Right renal pelvis (tissue), 4 donors: ENCODE results near the gene LIPH. TPM values are rescaled to one million over a fixed set of nuclear protein-coding genes. Genes with fewer than 3 reads are reported as not detected.

ENCODE experiments used
- DNase-seq, 4 donors: peaks; one replicate each; pipeline ENCODE4 v3.0.0-alpha.2; 2013; ENCODE audit warnings: low read depth in 4 of 4, low spot score in 3 of 4, missing footprints in 1 of 4
- polyA plus RNA-seq, 4 donors: library from polyadenylated mRNA; unstranded; fragments of 120-200 nt; gene quantifications; one replicate each; pipeline ENCODE4 v1.2.1, GENCODE V29; 2013; ENCODE audit not compliant: insufficient read length in 4 of 4

Gene LIPH
- polyA plus RNA-seq, 4 donors = 1.0 to 1.8 (median 1.4) TPM

- DNase-seq = no peak
These were observed 3.3 kb downstream of the LIPH start for GRCh38 chr3:185549122-185549521.

DNA sequence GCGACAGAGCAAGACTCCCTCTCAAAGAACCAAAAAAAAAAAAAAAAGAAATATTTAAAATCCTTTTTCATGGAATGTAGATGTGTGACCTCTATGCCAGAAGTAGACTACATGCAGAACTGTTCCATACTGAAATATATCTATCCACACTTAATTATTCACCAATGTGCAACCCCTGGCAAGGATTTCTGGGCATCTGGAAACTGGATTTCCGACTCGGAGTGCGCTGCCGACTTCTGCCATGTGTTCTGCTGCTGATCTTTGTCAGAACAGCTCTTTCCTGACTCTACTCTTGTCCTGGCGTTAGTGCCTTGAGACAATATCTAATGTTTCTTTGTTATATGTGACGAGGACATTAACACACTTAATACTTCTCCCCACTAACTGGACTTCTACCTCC, 11.7 kb downstream of the LIPH start:
- DNase-seq = no peak

DNA sequence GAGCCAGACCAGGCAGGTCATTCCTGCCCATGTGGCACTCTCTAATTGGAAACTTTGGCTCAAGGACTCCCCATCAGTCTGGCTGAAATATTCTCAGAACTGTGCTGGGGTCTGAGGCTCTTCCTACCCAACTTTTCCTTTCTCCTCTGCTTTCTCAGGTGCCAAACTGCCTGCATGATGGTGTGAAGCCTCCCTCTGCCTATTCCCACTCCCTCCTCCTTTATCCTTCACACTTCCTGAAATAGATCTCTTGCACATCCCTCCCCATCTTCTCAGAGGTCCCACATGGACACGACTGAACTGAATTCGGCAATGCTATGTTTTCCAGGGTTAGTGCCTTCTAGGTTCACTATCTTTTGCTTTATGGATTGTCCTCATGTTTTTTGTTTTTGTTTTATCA, 12.5 kb downstream of the LIPH start:
- no peak for DNase-seq

DNA sequence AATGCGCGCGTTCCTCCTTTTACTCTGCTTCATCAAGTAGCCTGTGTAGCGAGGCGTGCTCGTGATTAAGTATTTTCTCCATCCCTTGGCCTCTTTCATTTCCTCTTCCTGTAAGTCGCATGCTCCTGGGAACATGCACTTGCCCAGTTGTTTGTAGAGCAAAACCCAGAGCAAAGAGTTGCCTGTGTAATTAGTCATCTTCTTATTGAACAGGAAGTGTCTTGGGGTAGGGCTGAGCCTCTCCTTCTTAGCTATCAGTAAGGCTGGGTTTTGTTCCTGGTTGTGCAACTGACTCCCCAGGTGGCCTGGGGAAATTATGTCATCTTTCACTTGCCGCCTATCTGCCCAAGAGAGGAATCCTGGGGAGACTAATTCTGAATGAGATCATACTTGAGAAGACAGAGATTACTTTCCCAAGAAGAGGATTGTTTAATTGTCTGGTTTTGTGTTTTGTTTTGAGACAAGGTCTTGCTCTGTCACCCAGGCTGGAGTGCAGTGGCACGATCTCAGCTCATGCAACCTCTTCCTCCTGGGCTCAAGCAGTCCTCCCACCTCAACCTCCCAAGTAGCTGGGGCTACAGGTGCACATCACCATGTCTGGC, 14.9 kb downstream of the LIPH start:
- peak in 1 of 4 donors; percentile 43 for DNase-seq

GRCh38 chr3:185534511-185534910, 17.9 kb downstream of the LIPH start:
- DNase-seq = no peak

- no peak for DNase-seq
These were observed 19.5 kb downstream of the LIPH start for GRCh38 chr3:185532901-185533300.

GRCh38 chr3:185530856-185531255, 21.5 kb downstream of the LIPH start:
- DNase-seq = no peak

GRCh38 chr3:185528532-185528931, 23.9 kb downstream of the LIPH start:
- no peak for DNase-seq

- DNase-seq = no peak
These were observed 25.0 kb downstream of the LIPH start for GRCh38 chr3:185527364-185527763.

- no peak for DNase-seq
These were observed 25.9 kb downstream of the LIPH start for GRCh38 chr3:185526349-185526951.

DNA sequence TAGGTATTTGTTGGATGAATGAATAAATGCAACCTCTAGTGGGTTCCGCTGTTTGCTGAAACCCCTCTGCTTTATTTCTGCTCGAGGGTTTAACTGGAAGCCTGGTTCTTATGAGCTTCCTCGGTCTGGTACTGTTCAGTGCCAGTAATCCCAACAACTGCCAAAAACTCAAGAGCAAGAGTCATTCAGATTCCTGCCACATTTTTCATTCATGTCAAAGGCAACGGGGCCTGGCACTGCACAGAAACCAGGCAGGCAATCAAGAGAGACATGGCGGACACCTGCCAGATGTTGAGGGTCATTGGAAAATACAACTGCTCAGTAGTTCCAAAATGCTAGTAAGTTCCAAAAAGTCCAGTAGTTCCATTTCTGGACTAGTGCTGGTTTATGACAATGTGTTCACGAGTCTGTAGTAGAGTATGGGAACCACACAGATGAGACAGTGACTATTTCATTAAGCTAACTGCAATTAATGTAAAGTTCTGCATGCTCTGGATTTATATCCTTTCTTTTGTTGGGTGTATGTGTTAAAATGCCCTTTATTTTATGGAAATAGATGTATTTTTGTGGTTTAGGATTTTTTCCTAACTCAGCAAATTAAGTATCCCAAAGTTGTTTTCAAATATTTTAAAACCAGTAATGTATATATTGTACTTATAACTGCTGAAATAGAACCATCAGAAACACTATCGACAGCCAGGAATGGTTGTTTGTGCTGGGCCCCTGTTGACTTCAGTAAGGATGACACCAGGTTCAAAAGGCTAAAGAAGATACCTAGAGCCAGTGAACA, 30.8 kb downstream of the LIPH start:
- no peak for DNase-seq

DNA sequence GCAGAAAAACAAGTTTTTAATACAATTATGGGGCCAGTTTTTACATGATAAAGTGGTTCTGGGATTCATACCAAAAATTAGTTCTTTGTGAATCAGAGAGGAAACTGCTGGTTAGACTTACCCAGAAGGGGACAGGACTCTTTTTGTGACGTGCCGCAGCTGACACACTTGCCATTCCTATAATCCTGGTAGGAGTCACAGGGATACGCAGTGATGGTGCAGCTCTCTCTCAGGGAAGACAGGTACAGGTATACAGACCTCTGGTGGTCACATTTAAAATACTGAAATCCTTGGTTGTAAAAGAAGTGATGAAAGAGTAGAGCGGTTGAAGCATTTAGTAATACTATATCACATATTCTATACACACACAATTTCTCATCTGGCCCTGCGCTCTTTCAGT, 33.4 kb downstream of the LIPH start:
- DNase-seq = no peak

GRCh38 chr3:185517387-185518130, 34.8 kb downstream of the LIPH start:
- no peak for DNase-seq

DNA sequence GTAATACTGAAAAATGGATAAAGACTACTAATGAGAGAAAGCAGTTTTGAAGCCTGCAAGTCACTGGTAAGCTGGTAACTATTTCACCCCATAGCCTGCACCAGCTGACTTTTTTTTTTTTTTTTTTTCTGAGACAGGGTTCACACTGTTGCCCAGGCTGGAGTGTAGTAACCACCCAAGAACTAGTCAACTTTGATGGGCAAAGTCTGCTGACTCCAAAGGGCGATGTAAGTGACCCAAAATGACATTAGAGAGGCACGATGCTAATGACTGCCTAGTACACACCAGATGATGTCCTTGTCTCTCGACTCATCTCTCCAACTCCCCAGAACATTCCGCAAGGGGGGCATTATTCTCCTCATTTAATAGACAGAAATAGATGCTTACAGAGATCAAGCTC, 40.7 kb downstream of the LIPH start:
- no peak for DNase-seq

DNA sequence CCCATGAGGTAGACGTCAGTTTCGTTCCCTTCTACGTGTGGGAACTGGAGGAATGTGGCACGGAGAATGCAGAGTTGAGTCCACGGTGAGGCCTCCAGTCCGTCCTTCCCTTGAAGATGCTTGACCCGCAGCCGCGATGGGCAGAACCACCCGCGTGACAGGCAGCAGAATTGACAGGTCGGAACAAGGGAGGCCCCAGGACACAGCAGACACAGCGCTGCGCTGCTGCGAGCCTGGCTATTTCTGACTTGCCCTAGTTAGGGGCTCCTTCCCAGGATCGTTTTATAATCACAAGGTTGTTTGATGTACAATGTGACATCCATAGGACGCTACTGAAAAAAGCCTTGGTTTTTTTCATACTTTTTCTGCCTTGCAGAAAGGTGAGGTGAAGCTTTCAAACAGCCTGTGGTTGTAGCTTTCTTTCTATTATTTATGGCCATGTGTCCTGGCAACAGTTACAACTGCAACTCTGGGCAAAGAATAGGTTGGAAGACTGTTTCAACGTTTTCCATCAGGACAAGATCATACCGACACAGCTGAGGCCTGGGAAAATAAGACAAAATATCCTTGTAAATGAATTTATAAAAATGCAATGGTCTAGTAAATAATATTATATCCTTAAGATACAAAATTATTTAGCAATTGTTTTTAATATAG, 43.9 kb downstream of the LIPH start:
- DNase-seq = no peak

DNA sequence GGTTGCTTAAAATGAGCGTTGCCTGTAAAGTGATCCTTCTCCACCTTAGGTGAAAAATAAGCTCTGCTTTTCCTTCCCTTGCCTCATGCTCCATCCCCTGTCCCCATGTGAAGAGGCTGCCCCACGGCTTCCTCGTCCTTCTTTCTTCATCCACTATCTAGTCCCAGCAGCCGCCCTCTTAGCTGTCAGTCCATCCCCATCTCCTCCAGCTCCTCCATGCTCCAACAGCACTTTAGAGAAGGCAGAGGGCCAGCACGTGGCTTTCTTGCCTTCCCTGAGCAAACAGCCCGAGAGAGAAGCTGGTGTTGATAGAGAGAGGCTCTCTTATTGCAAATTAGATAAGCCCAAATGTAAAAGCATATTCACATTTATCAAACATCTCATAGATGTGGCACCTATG, 44.5 kb downstream of the LIPH start:
- no peak for DNase-seq

- DNase-seq = no peak
These were observed 47.8 kb downstream of the LIPH start for GRCh38 chr3:185504636-185505035.

- no peak for DNase-seq
These were observed 48.9 kb downstream of the LIPH start for GRCh38 chr3:185503521-185503920.

GRCh38 chr3:185502987-185503386, 49.4 kb downstream of the LIPH start:
- DNase-seq = no peak

DNA sequence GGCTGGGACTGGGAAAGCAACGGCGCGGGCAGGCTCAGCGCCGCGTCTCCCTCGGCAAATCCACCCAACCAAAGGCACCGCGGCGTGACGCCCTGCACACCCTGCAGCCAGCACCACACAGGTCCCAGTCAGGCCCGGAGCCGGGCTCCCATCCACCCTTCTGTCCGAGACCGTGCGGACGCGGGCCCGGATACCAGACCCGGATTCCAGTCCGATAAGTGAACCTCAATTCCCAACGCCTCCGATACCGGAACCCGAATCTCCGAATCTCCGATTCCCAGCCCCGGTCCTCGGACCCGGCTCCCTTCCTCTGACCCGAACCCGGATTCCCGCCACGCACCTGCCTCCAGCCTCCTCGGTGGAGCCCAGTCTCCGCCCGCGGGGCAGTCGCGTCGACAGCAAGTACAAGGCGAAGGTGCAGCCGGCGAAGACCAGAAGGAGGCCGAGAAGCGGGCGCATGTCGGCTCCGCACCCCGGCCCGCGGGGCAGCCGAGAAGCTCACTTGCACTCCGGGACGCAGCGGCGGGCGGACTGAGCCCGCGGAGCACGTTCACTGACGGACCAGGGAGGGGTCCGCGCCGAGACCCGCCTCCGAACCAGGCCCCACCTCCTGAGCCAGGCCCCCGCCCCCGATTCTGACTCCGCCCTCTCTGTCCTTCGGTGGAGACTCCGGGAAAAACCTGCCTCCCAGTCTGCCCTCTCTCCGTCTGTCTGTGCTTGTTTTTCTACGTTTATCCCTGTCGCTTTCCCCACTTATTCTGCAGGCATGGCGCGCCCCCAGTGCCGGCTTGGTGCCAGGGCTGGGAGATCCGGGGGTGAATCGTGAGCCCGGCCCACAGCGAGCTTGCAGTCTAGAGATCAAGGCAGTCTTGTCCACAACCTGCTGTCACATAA, 53.6 kb downstream of the LIPH start, which contains the start of gene TMEM41A:
TMEM41A (minus strand) TSS at position 533 of the 894 bp plus-strand sequence; CDS start at position 459, 74 bp downstream.
- peak; percentile 77 to 85 (median 83) for DNase-seq
